Panc1 (cell line): Measurements from ENCODE around the gene COQ10A.

Source experiments
- CTCF ChIP-seq: fragments of 450-650 bp; IDR thresholded peaks from 2 replicates; pipeline ENCODE4 v1.5.1; 2017; ENCODE audit warnings: mild to moderate bottlenecking
- POLR2AphosphoS5 ChIP-seq: IDR thresholded peaks from 2 replicates; pipeline ENCODE4 v1.6.1; 2012; ENCODE audit warnings: mild to moderate bottlenecking, low read depth, low read length, moderate library complexity
- SIN3A ChIP-seq: IDR thresholded peaks from 2 replicates; pipeline ENCODE4 v1.6.1; 2012; ENCODE audit warnings: low read depth, mild to moderate bottlenecking, low read length, moderate library complexity, borderline replicate concordance; ENCODE audit not compliant: insufficient read depth
- TCF7L2 ChIP-seq: IDR thresholded peaks from 2 replicates; pipeline ENCODE4 v1.6.1; 2011; ENCODE audit warnings: mild to moderate bottlenecking, low read depth, low read length, inconsistent platforms
- TF ChIP-seq, protein P1 (sequence below), 2 experiments: IDR thresholded peaks; 2 replicates each; pipeline ENCODE4 v1.6.1; 2011 to 2012; ENCODE audit warnings: low read depth in 2 of 2, control low read depth in 1 of 2, low read length in 1 of 2, mild to moderate bottlenecking in 1 of 2, moderate library complexity in 1 of 2; ENCODE audit not compliant: insufficient read depth in 1 of 2

- no peak for TF ChIP-seq CTCF
- TF ChIP-seq TCF7L2: no peak
- TF ChIP-seq POLR2AphosphoS5: no peak
- TF ChIP-seq, protein P1, sequence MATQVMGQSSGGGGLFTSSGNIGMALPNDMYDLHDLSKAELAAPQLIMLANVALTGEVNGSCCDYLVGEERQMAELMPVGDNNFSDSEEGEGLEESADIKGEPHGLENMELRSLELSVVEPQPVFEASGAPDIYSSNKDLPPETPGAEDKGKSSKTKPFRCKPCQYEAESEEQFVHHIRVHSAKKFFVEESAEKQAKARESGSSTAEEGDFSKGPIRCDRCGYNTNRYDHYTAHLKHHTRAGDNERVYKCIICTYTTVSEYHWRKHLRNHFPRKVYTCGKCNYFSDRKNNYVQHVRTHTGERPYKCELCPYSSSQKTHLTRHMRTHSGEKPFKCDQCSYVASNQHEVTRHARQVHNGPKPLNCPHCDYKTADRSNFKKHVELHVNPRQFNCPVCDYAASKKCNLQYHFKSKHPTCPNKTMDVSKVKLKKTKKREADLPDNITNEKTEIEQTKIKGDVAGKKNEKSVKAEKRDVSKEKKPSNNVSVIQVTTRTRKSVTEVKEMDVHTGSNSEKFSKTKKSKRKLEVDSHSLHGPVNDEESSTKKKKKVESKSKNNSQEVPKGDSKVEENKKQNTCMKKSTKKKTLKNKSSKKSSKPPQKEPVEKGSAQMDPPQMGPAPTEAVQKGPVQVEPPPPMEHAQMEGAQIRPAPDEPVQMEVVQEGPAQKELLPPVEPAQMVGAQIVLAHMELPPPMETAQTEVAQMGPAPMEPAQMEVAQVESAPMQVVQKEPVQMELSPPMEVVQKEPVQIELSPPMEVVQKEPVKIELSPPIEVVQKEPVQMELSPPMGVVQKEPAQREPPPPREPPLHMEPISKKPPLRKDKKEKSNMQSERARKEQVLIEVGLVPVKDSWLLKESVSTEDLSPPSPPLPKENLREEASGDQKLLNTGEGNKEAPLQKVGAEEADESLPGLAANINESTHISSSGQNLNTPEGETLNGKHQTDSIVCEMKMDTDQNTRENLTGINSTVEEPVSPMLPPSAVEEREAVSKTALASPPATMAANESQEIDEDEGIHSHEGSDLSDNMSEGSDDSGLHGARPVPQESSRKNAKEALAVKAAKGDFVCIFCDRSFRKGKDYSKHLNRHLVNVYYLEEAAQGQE (IDR thresholded peaks at IDR 0.05; ENCODE audit: insufficient read depth in 1 of 2, low read depth in 2 of 2, low read length in 1 of 2): no peak
- no peak for TF ChIP-seq SIN3A
Measured at GRCh38 chr12:56222531-56222895, 44.2 kb upstream of the COQ10A start.
